ENCODE results near the gene SERPINA9.
"Not testable (repeated sequence)": the region's sequence is repeated elsewhere in the genome, so short reads cannot be mapped to it uniquely, and the experiment has no call there.

Gene SERPINA9

DNA sequence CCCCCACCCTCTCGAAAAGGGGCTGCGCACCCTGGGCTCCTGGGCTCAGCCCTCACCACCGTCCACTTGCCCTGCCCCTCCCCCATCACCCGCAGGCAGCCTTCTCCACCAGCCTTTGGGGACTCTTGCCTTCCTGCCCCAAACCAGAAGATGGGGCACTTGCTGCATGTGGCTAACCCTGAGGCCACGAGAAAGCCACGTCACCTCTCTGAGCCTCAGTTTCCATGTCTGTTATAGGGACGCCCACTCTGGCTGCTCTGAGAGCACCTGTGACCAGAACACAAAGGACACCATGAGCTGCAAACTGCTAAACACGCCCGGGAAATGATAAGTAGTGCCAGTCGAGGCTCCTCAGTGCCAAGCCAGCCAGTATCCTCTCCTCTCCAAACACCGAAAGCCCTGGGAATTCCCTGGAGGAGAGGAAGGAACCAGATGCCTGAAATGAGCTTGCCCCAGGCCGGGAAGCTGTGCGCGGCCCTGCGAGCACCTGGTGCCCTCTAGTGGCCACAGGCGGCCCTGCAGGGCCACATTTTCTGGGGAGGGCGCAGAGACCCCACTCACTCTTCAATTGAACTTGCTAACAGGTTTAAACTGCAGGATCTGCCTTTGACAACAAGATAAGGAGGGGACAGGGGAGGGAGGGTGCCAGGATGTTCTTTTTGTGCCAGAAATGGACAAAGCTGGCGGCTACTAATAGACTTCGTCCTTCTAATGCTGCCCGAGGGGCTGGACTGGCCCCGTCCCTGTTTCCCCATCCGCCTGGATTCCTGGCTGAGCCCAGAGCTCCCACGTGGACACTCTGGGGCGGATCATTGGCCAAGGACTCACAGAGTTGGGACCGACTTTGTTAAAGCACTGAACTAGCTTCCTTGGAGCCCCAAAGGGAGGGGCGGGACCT is 10.2 kb upstream of the SERPINA9 start:
- peak; percentile 34 for DNase-seq (ENCODE audit: low read depth)

DNA sequence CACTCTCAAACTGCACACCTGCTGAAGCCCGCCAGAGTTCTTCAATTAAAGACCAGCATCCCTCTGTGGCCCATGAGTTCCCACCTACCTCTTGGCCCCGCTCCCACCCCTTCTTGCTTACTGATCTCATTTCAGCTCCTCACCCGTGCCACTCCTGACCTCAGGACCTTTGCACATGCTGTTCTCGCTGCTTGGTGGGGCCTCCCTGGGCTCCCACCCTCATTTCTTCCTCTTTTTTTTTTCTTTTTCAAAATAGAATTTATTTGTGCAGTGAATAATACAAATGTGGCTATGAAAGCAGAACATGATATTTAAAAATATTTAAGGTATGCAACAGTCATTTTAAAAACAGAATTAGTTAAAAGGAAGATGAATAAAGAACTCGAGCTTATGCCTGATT is 8.5 kb upstream of the SERPINA9 start:
- DNase-seq (ENCODE audit: low read depth): no peak

DNA sequence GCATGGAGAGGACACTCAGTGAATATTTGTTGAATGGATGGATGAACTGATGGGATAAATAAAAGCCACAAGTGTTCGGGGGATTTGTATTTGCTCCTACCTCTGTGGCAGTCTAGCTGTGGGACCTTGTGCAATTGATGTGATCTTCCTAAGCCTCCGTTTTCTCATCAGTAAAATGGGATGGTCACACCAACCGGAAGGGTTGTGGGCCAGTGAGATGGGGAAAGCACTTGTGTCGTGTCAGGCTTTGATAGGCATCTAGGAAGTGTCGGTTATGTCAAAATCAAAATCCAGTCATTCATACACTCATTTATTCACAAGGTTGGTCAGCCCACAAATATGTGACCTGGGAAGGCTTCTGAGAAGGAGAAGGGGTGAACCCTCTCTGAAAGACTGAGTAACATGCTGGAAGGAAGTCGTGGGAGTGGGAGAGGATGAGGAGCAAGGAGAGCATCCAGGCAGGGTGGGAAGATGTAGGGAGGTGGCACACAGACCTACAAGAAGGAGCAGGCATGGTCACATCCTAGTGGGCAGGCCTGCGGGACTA is 7.8 kb upstream of the SERPINA9 start:
- DNase-seq (ENCODE audit: low read depth): no peak

DNA sequence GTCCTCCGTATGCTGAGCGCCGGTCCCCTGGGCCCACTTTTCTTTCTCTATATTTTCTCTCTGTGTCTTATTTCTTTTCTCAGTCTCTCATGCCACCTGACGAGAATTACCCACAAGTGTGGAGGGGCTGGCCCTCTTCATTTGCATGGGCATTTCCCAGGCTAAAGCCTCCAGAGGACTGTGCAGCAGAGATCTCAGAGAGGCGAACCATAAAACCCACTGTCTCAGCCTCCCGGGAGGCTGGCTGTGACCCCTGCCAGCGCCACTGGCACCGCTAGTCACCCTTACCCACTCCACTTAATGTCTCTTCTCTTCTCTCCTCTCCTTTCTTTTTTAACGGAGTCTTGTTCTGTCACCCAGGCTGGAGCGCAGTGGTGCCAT is 7.1 kb upstream of the SERPINA9 start:
- DNase-seq (ENCODE audit: low read depth): no peak

DNA sequence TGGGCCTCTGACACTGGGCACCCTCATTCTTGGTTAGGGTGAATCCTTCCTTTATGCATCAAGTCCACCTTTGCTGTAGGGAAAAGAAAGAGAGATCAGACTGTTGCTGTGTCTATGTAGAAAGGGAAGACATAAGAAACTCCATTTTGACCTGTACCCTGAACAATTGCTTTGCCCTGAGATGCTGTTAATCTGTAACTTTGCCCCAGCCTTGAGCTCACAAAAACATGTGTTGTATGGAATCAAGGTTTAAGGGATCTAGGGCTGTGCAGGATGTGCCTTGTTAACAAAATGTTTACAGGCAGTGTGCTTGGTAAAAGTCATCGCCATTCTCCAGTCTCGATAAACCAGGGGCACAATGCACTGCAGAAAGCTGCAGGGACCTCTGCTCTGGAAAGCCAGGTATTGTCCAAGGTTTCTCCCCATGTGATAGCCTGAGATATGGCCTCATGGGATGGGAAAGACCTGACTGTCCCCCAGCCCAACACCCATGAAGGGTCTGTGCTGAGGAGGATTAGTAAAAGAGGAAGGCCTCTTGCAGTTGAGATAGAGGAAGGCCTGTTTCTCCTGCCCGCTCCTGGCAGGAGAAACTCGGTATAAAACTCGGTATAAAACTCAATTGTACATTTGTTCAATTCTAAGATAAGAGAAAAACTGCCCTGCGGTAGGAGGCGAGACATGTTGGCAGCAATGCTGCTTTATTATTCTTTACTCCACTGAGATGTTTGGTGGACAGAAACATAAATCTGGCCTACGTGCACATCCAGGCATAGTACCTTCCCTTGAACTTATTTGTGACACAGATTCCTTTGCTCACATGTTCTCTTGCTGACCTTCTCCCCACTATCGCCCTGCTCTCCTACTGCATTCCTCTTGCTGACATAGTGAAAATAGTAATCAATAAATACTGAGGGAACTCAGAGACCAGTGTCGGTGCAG is 6.4 kb upstream of the SERPINA9 start:
- not testable (repeated sequence) for DNase-seq (ENCODE audit: low read depth)

DNA sequence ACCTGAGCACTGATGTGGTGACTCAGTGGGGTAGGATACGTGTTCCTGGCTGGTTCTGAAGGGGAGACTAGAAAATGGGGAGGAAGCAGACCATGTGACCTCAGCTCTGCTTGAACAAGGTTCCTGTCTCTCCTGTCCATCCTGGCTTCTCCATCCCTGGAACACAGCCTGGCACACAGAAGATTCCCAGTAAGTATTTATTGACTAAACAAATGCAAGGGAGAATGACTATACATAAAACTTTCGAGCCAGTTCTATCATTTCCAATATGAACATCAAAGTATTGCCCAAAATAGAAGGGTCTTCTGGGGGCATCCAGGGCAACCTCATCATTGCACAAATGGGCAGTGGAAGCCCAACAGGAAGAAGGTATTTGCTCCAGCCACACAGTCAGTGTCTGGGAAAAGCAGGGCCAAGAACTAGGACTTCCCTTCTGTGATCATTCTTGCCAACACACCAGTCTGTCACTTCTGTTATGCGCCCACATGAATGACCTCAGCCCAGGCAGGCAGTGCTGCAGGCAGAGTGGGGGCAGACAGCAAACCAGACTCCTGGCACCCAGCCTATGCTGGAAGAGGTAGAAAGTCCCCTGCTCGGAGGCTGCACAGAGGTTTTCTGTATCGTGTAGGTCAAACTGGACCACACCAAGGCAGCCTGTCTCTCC is 5.6 kb upstream of the SERPINA9 start:
- DNase-seq (ENCODE audit: low read depth): no peak

DNA sequence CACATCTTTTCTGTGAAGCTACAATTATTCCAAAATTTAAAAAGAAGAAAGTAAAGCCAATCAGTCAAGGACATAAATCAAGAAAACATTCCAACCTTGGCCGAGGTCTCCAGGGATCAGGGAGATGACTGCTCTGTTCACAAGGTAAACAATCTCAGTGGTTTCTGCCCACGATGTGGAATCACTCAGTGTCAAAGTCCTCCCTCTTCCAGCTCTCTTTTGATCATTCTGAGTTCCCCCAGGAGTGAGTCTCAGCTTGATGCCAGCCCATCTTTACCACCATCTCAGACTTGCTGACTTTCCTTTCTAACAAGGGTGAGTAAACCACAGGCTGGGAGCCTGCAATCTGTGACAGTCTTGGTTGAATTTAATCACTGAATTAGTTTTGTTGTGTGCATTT is 4.8 kb upstream of the SERPINA9 start:
- DNase-seq (ENCODE audit: low read depth): no peak

DNA sequence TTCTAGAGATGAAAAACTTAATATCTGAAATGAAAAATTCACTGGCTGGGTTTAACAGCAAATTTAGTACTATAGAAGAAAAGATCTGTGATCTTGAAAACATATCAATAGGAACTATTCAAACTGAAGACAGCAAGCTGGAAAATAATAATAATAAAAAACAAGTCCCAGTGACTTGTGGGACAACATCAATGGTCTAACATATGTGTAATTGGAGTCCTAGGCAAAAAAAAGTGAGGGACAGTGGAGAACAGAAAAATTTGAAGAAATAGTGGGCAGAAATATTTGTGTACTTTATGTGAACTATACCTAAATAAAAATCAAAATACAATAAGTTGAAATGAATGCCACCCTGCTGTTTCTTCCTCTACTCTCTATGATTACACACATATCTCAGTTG is 2.4 kb upstream of the SERPINA9 start:
- no peak for DNase-seq (ENCODE audit: low read depth)

DNA sequence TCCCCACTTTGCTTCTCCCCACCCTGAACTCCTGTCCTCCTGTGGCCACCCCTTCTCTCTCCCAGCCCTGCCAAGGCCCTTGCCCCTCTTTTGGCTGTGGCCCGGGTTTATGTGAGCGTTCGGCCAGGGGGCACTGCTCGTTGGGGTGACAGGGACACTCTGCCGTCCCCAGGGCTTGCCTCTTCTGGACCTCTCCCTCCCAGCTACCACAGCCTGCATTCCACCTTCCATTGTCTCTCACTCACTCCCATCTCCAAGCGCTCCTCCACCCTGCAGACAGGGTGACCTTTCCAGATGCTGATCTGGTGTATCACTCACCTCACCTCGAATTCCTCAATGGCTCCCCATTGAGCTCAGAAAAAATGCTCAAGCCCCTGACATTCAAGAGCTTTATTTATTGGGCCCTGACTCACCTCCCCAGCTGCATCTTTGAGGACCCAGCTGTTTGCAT is 1.4 kb downstream of the SERPINA9 start:
- no peak for DNase-seq (ENCODE audit: low read depth)

DNA sequence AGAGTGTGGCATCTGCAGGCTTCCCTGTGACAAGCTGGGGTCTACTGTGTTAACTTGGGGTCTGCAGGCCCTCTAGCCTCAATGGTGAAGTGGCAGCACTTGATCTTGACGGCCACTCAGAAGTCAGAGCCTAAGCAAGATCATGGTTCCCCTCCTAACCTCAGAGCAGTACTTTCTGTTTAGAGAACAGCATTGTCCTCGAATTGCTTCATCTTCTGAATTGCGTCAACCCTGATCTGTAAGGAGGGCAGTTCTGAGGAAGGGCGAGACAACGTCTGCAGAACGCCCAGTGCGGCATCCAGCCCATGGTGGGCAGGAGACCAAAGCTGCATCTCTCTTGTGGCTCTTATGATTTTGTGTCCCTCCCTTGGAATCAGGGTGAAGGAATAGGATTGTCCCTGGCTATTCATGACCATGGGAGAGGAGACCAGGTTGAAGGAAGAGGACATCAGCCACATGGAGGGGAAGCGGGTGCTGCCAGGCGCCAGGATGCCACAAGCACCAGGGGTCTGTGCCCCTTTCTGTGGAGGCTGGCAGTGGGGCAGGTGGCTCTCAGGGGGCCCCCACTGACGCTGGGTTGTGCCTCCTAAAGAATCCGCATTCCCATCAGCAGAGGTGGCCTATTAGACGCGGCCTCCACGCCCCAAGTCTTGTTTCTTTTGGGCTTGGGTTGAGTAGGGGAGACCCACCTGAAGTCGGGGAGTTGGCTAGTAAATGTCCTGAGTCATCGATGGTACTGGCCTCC is 2.2 kb downstream of the SERPINA9 start:
- DNase-seq (ENCODE audit: low read depth): no peak

DNA sequence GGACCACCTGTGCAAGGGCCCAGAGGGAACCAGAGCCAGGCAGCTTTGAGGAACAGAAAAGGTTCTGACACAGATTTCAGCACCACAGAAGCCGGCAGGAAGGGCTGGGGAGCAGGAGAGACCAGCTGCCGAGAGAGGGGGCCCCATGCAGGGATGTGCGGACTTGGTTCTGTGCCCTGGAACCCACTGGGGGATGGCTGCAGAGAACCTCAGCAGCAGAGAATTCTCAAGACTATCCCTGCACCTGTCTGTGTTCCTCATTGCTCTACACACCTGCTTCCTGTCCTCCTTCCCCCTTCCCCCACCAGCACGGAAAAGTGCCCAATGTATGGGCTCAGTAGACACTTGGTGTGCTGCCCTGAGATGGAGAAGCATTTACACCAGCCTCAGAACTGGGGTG is 3.2 kb downstream of the SERPINA9 start:
- no peak for DNase-seq (ENCODE audit: low read depth)

DNA sequence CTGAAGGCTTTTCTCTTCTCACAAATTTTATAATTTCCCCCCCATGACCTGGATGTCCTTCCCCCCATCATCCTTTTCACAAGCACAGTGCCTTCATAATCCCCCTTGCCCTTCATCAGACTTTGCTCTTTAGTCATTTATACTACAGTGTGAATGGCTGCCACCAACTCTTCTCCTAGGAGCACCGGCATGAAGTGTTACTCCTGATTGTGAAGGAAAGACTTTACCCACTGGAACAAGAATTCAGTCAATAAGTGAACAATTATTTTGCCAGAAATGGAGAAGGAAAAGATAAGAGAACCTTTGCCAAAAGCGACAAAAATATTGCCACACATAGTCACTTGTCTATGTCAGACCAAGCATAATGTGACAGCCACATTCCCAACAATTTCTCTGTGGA is 5.0 kb downstream of the SERPINA9 start:
- DNase-seq (ENCODE audit: low read depth): no peak

DNA sequence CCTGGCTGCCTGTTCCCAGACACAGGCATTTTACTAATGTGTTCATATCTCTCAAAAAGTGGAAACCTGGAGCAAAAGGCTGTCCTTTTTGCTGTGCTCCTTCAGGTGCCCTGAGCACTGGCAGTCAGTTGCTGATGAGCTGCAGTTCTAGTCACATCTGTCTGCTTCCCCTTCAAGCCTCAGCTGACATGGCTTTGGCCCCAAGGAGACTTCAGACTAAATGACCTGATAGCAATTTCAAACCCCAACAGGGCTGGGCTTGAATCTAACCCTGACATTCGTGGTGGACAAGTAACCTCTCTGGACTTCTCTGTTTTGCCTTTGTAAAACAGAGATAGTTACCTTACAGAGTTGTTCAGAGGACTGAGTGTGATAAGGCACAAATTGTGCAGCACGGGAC is 5.7 kb downstream of the SERPINA9 start:
- no peak for DNase-seq (ENCODE audit: low read depth)

DNA sequence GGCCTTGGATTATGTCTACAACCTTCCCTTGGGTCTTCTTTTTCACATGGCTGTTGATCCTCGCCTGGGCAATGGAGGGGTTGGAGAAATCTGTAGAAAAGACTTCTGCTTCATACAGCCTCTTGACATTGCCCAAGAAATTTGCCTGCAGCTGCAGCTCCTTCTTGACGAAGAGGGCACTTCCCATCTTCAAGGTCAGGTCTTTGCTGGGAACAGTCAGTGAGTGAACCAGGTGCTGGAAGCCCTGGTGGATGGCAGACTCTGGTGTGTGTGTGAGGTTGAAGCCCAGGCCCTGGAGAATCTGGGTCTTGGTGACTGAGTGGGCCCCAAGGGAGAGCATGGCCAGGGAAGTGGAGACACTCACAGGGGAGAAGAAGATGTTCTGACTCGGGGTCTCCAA is 6.7 kb downstream of the SERPINA9 start:
- DNase-seq (ENCODE audit: low read depth): no peak

DNA sequence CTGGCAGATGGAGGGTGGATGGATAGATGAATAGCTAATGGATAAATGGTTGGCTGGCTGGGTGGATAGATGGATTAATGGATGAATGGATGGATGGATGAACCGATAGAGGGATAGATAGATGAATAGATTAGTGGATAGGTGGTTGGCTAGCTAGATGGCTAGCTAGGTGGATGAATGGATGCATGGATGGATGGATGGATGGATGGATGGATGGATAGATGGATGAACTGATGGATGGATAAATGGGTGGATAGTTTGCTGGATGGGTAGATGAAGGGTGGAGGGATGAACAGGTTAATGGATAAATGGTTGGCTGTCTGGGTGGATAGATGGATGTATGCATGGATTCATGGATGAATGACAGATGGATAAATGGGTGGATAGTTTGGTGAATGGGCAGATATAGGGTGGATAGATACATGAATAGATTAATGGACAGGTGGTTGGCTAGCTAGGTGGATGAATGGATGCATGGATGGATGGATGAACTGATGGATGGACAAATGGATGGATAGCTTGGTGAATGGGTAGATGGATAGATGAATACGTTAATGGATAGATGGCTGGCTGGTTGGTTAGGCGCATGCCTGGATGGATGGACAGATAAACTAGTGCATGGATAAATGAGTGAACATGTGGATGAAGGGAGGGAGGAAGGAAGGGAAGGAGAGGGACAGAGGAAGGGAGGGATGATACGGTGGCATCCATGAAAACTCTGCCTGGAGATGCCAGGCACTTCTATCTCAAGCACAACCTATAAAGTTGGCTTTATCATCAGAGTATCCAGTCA is 8.1 kb downstream of the SERPINA9 start:
- DNase-seq (ENCODE audit: low read depth): no peak

DNA sequence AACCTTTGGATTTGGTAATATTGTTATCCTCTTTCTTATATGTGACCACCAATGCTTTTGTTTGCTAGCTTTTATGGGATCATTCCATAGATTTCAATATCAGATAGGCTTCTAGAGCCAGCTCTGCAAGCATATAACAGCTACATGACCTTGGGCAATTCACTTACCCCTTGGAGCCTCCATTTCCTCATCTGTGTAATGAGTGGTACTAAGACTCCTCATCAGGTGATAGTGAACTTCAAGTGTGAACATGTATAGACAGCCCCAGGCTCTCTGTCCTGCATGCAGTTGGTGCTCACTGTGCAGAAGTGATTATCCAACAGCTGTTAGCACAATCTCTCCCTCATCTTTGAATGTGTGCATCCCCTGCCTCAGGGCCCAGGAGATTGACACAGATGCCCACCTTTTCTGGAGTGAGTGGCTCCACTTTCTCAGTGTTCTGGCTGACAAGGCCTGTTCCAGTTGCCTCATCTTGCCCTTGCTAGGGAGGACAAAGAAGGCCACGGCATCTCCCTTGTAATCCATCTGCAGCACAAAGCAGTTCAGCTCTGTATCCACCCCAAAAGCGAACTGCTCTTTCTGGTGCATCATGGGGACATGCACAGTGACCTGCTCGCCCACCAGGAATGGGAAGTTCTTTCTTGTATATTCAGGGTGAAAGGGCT is 9.2 kb downstream of the SERPINA9 start:
- no peak for DNase-seq (ENCODE audit: low read depth)

DNA sequence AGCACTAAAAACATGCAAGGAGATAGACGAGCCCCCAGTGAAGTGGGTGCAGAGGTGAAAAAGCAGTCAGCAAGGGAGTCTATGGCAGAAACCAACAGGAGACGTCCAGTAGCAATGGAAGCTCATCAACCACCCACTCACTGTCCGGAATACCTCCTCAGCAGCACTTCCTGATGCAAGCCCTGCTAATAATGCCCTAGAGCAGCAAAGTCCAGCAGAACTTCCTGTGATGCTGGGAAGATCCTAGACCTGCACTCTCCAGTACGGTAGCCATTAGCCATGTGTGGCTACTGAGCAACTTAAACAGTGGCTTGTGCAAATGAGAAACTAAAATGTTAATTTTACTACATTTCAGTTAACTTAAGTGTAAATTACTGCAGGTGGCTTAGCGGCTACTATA is 11.0 kb downstream of the SERPINA9 start:
- no peak for DNase-seq (ENCODE audit: low read depth)

DNA sequence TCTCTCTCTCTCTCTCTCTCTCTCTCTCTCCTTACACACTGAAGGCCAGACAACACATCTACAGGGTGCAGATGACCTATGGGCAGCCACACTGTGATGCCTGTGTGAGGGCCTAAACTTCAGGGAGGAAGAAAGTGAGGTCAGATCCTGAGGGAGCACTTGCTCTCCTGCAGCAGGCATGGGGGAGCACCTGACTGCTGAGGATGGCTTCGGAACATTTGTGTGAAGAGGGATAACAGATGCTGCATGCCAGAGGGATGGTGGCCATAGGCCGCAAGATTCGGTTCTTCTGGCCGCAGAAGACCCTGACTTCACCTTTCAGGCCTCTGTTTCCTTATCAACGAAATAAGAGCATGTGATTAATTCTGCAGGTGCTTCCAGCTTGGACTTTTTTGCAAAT is 11.7 kb downstream of the SERPINA9 start:
- DNase-seq (ENCODE audit: low read depth): no peak

DNA sequence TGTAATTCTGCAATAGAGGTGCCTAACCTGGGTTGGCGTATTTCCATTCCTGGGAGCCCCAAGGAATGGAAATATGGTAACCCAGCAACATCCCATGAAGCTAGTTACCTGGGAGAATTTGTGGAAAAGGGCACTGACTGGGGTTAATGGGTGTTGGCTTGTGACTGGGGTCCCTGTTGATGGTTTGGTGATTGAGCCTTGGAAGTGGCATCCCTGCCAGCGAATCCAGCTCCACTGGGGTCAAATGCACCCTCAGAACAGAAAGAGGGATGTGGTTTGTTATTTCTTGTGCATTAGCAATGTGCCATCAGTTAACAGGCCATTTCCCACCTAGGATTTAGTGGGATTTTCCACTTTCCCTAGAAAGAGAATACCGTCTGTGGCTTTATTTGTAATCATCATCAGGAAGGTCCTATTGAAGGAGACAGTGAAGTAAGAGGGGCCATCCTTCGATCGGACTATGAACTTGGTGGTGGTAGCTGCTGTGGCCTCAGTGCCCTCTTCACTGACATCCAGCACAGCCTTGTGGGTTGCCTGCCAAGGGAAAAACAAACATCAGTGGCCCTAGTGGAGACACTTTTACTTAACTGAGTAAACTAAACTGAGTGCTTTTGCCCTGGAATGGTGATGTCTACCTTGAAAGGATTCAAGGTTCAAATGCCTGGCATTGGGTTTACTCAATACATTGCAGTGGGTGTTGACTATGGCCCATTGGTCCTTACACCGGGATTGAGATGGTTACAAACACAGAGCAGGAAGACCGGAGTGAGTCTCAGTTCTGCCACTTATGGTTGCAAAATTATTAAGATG is 13.0 kb downstream of the SERPINA9 start:
- DNase-seq (ENCODE audit: low read depth): no peak

Measured in activated T-cell treated with anti-CD3 and anti-CD28 coated beads for 1 hour (primary cell).